Omental fat pad (tissue), 4 donors: ENCODE measurements around the gene ABCA4. TPM values are rescaled to one million over a fixed set of nuclear protein-coding genes. Genes with fewer than 3 reads are reported as not detected.

Experiments
- ATAC-seq: fragments of 150-250 bp; one replicate; pipeline ENCODE4 v1.9.1; 2016; ENCODE audit warnings: mild to moderate bottlenecking, moderate library complexity; ENCODE audit not compliant: low FRiP score
- DNase-seq: peaks from one replicate; pipeline ENCODE4 v3.0.0-alpha.2; 2019; ENCODE audit warnings: low spot score
- CTCF ChIP-seq, 3 donors: fragments of 450-650 bp; IDR thresholded peaks; one replicate each; pipeline ENCODE4 v1.5.1; 2016 to 2017; ENCODE audit warnings: antibody characterized with exemption in 3 of 3, mild to moderate bottlenecking in 3 of 3, moderate library complexity in 2 of 3
- total RNA-seq, 4 donors: library from RNA; depleted of rRNA; stranded (reverse); fragments of >200 nt; gene quantifications; one replicate each; pipeline ENCODE4 v1.1.0, GENCODE V29; 2016

ABCA4 gene
- total RNA-seq, 4 donors from 2014 or later: 0.37 to 0.79 (median 0.38) TPM; not detected in 1

- no peak for TF ChIP-seq CTCF (IDR thresholded peaks at IDR 0.05)
- no peak for DNase-seq
- ATAC-seq: no peak
Measured at GRCh38 chr1:94031154-94031553, 89.8 kb downstream of the ABCA4 start.

GRCh38 chr1:94029130-94029993 is 91.6 kb downstream of the ABCA4 start:
- DNase-seq (no peak), ATAC-seq (no peak)
- no peak for TF ChIP-seq CTCF (IDR thresholded peaks at IDR 0.05)

DNA sequence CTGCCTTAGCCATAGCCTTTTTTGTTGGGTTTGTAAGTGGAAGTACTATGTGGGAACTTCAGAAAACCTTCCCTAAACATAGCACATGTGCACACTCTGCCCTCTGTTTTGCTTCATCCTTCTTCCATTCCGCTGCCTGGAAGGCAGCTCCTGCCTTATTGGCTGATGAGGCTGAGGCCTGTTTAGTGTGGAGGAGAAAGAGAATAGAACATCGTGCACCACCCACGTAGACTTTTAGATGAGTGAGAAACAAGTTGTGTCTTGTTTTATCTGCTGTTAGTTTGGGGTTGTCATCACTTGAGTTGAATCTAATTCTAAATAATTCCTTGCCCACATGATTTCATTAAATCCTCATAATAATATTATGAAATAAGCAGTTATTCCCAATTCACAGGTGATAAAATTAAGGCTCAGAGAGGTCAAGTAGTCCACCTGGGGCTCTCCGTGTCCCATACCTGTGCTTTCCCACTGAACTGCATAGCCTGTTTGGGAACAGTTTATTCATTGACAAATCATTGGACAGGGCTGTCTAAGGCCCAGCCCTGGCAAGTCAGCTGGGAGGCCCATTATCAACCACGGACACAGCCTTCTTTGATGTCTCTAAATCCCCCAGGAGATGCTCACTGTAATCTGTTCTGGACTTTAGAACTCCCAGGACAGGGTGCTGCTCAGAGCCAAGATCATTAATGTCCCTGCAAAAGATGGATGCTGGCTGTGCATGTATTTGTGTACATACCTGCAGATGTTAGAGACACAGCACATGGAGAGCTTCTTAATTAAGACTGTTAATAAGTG is 93.0 kb downstream of the ABCA4 start:
- no peak for TF ChIP-seq CTCF (IDR thresholded peaks at IDR 0.05)
- ATAC-seq: no peak
- DNase-seq: no peak

GRCh38 chr1:94026619-94027380 is 94.1 kb downstream of the ABCA4 start:
- no peak for DNase-seq
- ATAC-seq: no peak
- no peak for TF ChIP-seq CTCF (IDR thresholded peaks at IDR 0.05)

DNA sequence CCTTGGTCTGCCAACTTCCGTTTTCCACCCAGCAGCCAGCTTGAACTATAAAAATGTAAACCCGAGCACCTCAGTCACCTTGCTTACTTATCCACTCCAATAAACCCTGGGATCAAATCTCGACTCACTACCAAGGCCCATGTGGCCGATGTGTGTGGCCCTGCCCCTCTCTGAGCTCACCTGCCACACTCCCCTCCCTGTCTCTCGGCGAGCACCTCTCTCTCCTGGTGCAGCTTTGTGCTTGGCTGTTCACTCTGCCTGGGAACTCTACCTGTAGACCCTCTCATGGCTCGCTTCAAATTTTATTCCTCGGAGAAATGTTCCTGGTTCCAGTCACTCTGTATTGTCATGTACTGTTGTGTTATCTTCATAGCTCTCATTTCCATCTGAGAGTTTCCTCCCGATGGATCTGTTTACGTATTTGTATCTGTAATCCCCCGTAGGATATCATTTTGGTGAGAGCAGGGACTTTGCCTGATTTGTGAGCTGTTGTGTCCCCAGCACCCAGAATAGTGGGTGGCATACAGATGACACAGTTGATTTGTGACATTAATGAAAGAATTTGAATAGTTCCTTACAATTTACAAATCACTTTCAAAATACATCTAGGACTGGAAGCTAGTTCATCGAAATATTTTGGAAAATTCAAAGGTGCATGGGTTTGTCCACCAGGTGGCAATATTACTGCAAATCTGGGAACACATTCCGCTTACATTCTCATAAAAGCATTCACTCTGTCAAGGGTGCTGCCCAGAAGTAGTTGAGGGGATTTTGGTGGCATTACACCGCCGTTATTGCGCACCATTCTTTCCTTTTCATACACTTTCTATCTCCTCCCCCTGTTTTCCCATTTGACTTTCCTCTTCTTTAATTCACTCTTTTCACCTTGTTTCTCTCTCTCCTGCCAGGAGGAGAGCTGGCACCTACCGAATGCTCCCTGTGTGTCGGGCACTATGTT is 95.3 kb downstream of the ABCA4 start:
- peak; percentile 21 for ATAC-seq
- DNase-seq: no peak

More for the DNA sequence above, 95.3 kb downstream of the ABCA4 start:
- TF ChIP-seq CTCF (IDR thresholded peaks at IDR 0.05): peak in 2 of 3 donors; percentile 48 to 71
